Brain microvascular endothelial cell (primary cell): ENCODE measurements around the gene CD14.
"Not testable (repeated sequence)": the region's sequence is repeated elsewhere in the genome, so short reads cannot be mapped to it uniquely, and the experiment has no call there.

Source experiments
- DNase-seq: peaks from one replicate; pipeline ENCODE4 v3.0.0-alpha.2; 2020
- H3K27ac ChIP-seq: fragments of 250-450 bp; sonication (Bioruptor Pico); 2 replicates; pipeline ENCODE4 v1.5.1; 2020; ENCODE audit warnings: mild to moderate bottlenecking, moderate library complexity
- H3K27me3 ChIP-seq: fragments of 250-450 bp; sonication (Bioruptor Pico); replicated peaks from 2 replicates; pipeline ENCODE4 v1.5.1; 2020; ENCODE audit warnings: mild to moderate bottlenecking
- H3K36me3 ChIP-seq: fragments of 250-450 bp; sonication (Bioruptor Pico); replicated peaks from 2 replicates; pipeline ENCODE4 v1.5.1; 2020; ENCODE audit warnings: mild to moderate bottlenecking
- H3K4me3 ChIP-seq: 2 replicates; pipeline ENCODE4 v1.5.1; 2011; ENCODE audit warnings: low read depth, mild to moderate bottlenecking, control low read depth, low read length, moderate library complexity
- in situ Hi-C: cut with HindIII; loops from 2 replicates; pipeline ENCODE4 v1.10.0; 2017; ENCODE audit warnings: low sequenced_read_pairs, low pct_ligation_motif_present
- TF ChIP-seq, protein P1 (sequence below): IDR thresholded peaks from 2 replicates; pipeline ENCODE4 v1.5.1; 2011; ENCODE audit warnings: low read depth, mild to moderate bottlenecking, moderate library complexity, low read length, control low read depth, inconsistent platforms; ENCODE audit errors: missing control alignments

The CD14 gene

DNA sequence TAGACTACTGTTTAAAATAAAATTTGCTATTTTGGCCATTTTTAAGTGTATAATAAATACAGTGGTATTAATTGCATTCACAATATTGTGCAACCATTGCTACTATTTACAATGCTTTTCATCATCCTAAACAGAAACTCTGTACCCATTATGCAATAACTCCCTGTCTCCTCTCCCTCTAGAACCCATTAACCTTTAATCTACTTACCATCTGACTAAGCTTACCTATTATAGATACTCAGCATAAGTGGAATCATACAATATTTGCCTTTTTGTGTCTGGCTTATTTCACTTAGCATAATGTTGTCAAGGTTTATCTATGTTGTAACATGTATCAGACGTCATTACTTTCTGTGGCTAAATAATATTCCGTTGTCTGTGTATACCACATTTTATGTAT, 25.9 kb downstream of the CD14 start:
- no peak for DNase-seq
- Histone ChIP-seq H3K4me3 (no peak overlapping the region), H3K27me3 (no peaks in the 10 kb centered on the region), H3K27ac (no peak overlapping the region), H3K36me3 (no peaks in the 10 kb centered on the region)
- TF ChIP-seq, protein P1, sequence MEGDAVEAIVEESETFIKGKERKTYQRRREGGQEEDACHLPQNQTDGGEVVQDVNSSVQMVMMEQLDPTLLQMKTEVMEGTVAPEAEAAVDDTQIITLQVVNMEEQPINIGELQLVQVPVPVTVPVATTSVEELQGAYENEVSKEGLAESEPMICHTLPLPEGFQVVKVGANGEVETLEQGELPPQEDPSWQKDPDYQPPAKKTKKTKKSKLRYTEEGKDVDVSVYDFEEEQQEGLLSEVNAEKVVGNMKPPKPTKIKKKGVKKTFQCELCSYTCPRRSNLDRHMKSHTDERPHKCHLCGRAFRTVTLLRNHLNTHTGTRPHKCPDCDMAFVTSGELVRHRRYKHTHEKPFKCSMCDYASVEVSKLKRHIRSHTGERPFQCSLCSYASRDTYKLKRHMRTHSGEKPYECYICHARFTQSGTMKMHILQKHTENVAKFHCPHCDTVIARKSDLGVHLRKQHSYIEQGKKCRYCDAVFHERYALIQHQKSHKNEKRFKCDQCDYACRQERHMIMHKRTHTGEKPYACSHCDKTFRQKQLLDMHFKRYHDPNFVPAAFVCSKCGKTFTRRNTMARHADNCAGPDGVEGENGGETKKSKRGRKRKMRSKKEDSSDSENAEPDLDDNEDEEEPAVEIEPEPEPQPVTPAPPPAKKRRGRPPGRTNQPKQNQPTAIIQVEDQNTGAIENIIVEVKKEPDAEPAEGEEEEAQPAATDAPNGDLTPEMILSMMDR: no peak
- in situ Hi-C loops: no loop called here

DNA sequence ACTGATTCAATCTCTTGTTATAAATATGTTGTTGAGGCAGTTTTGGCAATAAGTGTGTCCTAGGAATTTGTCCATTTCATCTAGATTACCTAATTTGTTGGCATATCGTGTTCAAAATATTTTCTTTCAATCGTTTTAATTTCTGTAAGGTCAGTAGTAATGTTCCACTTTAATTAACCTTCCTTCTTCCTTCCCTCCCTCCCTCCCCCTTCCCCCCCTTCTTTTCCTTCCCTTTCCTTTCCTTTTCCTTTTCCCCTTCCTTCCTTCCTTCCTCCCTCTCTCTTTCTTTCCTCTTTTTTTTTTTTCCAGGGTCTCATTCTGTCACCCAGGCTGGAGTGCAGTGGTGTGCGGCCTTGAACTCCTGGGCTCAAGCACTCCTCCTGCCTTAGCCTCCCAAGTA, 27.1 kb downstream of the CD14 start:
- no peaks in the 10 kb centered on the region for H3K27me3 ChIP-seq
- H3K27ac ChIP-seq: no peak overlapping the region
- H3K4me3 ChIP-seq: no peak overlapping the region
- H3K36me3 ChIP-seq: no peaks in the 10 kb centered on the region
- in situ Hi-C loops: no loop called here
- TF ChIP-seq, protein P1: no peak
- no peak for DNase-seq

DNA sequence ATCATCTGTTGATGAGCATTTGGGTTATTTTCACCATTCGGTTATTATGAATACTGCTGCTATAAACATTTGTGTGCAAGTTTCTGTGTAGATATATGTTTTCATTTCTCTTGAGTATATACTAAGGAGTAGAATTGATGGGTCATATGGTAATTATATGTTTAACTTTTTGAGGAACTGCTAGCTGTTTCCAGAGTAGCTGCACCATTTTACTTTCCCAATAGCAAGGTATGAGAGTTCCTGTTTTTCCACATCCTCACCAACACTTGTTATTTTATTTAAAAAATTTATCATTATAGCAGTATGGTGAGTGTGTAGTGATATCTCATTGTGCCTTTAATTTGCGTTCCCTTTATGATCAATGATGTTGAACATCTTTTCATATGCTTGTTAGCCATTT, 29.2 kb downstream of the CD14 start:
- Histone ChIP-seq H3K4me3 (no peak overlapping the region), H3K27ac (no peak overlapping the region), H3K27me3 (no peaks in the 10 kb centered on the region), H3K36me3 (no peaks in the 10 kb centered on the region)
- TF ChIP-seq, protein P1: no peak
- no peak for DNase-seq
- in situ Hi-C loops: no loop called here

DNA sequence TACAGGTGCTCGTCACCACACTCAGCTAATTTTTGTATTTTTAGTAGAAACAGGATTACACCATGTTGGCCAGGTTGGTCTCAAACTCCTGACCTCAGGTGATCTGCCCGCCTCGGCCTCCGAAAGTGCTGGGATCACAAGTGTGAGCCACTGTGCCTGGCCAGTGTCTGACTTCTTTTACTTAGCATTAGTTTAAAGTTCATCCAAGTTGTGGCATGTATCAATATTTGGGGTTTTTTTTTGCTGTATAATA, 29.6 kb downstream of the CD14 start:
- DNase-seq, H3K36me3 ChIP-seq, in situ Hi-C loops, H3K27me3 ChIP-seq, H3K27ac ChIP-seq, H3K4me3 ChIP-seq: not testable (repeated sequence)

DNA sequence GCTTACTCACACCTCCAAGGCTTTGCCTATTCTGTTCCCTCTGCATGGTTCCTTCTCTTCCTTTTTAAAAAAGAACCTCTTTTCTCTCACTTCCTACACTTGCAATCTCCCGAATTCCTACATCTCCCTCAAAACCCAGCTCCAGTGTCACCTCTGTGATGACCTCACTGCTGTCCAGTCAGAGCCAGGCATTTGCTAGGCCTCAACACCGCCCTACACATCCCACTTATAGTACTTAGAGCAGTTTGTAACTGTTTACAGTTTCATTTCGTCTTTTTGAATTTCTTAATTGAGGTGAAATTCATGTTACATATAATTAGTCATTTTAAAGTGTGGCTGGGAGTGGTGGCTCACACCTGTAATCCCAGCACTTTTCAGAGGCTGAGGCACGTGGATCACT, 30.8 kb downstream of the CD14 start:
- Histone ChIP-seq H3K4me3 (no peak overlapping the region), H3K27me3 (no peaks in the 10 kb centered on the region), H3K36me3 (no peaks in the 10 kb centered on the region), H3K27ac (no peak overlapping the region)
- TF ChIP-seq, protein P1: no peak
- no peak for DNase-seq
- in situ Hi-C loops: no loop called here

DNA sequence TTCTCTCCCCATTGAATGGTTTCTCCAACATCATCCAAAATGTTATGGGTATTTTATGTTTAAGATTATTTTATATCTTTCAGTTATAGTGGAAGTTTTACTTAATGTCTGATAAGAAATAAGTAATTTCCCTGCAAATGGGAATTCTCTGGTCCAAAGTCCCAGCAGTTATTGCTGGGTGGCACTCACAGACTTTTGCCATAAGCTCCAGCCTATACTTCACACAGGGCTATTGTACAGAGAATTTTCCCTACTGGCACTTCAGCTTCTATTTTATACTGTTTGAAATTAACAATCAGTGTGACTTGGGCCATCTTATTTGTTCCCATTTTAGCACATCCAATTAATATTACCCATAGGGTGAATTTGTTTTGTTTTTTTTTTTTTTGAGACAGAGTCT, 32.9 kb downstream of the CD14 start:
- in situ Hi-C loops: no loop called here
- no peak for DNase-seq
- TF ChIP-seq, protein P1: no peak

More for the DNA sequence above, 32.9 kb downstream of the CD14 start:
- H3K4me3 ChIP-seq: no peak overlapping the region
- no peak overlapping the region for H3K27ac ChIP-seq
- no peaks in the 10 kb centered on the region for H3K36me3 ChIP-seq
- H3K27me3 ChIP-seq: no peaks in the 10 kb centered on the region
